ENCODE results near the gene NAA80. TPM values are rescaled to one million over a fixed set of nuclear protein-coding genes. Genes with fewer than 3 reads are reported as not detected.

The NAA80 gene
- total RNA-seq, 1 donor from 2014 or later = 8.5 TPM

DNA sequence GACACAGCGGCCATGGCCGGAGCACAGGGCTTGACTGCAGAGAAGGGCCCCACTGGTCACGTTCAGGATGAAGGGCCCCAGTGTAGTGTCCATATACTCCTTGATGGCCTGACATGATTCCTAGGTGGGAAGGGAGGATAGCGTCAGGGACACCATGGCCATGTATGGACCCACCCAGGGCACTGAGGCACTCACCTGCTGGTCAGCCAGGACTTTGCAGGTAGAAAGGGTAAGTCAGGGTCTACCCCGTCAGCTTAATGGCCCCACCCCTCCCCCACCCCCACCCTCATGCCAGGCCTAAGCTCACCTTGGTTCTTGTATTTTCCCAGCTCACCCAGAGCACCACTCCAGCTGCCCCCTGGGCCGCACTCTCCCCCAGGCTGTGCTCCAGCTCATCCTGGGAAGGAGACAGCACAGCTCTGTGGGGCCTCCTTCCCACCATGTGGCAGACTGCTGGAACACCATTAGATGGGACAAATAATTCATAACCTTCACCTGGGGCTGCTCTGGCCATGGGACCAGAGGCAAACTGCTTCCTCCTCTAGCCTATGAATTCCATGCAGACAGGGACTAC lies 1.6 kb upstream of the NAA80 start:
- no peak for DNase-seq (ENCODE audit: low read depth)
- Histone ChIP-seq H3K27me3 (ENCODE audit: control insufficient read depth, insufficient read depth, low read length) (no peaks in the 10 kb centered on the region), H3K4me3 (ENCODE audit: low read depth, low read length) (no peak overlapping the region), H3K36me3 (ENCODE audit: control insufficient read depth, insufficient read depth, low read length) (no peaks in the 10 kb centered on the region)
- TF ChIP-seq, protein P1, sequence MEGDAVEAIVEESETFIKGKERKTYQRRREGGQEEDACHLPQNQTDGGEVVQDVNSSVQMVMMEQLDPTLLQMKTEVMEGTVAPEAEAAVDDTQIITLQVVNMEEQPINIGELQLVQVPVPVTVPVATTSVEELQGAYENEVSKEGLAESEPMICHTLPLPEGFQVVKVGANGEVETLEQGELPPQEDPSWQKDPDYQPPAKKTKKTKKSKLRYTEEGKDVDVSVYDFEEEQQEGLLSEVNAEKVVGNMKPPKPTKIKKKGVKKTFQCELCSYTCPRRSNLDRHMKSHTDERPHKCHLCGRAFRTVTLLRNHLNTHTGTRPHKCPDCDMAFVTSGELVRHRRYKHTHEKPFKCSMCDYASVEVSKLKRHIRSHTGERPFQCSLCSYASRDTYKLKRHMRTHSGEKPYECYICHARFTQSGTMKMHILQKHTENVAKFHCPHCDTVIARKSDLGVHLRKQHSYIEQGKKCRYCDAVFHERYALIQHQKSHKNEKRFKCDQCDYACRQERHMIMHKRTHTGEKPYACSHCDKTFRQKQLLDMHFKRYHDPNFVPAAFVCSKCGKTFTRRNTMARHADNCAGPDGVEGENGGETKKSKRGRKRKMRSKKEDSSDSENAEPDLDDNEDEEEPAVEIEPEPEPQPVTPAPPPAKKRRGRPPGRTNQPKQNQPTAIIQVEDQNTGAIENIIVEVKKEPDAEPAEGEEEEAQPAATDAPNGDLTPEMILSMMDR (IDR thresholded peaks at IDR 0.05; ENCODE audit: insufficient read depth, low read length, poor library complexity, severe bottlenecking) = no peak

GRCh38 chr3:50299929-50300680 lies 900 bp upstream of the NAA80 start:
- H3K4me3 ChIP-seq (ENCODE audit: low read depth, low read length) = peak overlapping the region; percentile 41
- TF ChIP-seq, protein P1 (IDR thresholded peaks at IDR 0.05; ENCODE audit: insufficient read depth, low read length, poor library complexity, severe bottlenecking) = no peak
- DNase-seq (ENCODE audit: low read depth) = no peak

GRCh38 chr3:50299638-50299928 lies 378 bp upstream of the NAA80 start:
- peak overlapping the region; percentile 41 for H3K4me3 ChIP-seq (ENCODE audit: low read depth, low read length)
- no peaks in the 10 kb centered on the region for H3K27me3 ChIP-seq (ENCODE audit: control insufficient read depth, insufficient read depth, low read length)
- no peaks in the 10 kb centered on the region for H3K36me3 ChIP-seq (ENCODE audit: control insufficient read depth, insufficient read depth, low read length)
- no peak for DNase-seq (ENCODE audit: low read depth)
- TF ChIP-seq, protein P1 (IDR thresholded peaks at IDR 0.05; ENCODE audit: insufficient read depth, low read length, poor library complexity, severe bottlenecking) = no peak

More at GRCh38 chr3:50299929-50300680, 900 bp upstream of the NAA80 start:
- Histone ChIP-seq H3K27me3 (ENCODE audit: control insufficient read depth, insufficient read depth, low read length) (no peaks in the 10 kb centered on the region), H3K36me3 (ENCODE audit: control insufficient read depth, insufficient read depth, low read length) (no peaks in the 10 kb centered on the region)

DNA sequence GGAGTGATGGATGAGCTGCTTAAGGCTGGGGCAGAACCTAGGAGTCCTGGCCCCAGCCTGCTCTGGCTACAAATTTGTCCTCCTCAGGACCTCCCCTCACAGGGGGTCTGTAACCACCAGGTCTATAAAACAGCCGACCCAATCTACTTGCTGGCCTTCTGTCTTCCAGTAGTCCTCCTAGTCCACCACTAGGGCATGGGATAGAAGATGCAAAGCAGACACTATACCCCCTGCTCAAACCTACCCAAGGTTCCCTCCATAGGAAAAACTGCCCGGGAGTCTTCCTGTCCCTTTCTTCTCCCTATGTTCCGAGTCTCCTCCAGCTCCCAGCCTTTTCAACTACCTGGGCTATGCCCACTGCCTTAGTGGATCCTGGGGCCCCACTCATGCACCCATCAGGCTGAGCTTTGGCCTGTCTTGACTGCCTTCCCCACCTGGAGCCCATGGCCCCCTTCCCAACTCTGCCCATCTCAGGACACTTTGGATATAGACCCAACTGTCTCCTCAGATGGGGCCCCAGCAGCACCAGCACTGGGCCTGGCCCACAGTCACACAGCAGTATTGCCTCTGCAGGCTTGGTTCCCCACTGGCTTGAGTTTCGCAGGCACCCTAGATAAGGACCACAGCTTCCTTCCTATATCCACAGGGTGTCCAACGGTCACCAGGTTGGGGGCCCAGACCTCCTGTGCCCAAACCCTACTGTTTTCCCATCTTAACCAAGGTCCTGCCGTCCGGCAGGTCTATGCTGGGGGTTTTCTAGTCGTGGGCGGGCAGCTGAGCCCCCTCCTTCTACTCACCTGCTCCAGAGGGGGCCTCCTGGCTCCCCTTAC lies 1.1 kb downstream of the NAA80 start:
- TF ChIP-seq, protein P1 (IDR thresholded peaks at IDR 0.05; ENCODE audit: insufficient read depth, low read length, poor library complexity, severe bottlenecking) = peak; percentile 22
- H3K36me3 ChIP-seq (ENCODE audit: control insufficient read depth, insufficient read depth, low read length) = no peaks in the 10 kb centered on the region
- DNase-seq (ENCODE audit: low read depth) = no peak
- H3K27me3 ChIP-seq (ENCODE audit: control insufficient read depth, insufficient read depth, low read length) = no peaks in the 10 kb centered on the region
- peak overlapping the region; percentile 94 for H3K4me3 ChIP-seq (ENCODE audit: low read depth, low read length)

GRCh38 chr3:50297384-50297775 lies 1.8 kb downstream of the NAA80 start:
- Histone ChIP-seq H3K27me3 (ENCODE audit: control insufficient read depth, insufficient read depth, low read length) (no peaks in the 10 kb centered on the region), H3K4me3 (ENCODE audit: low read depth, low read length) (no peak overlapping the region), H3K36me3 (ENCODE audit: control insufficient read depth, insufficient read depth, low read length) (no peaks in the 10 kb centered on the region)
- TF ChIP-seq, protein P1 (IDR thresholded peaks at IDR 0.05; ENCODE audit: insufficient read depth, low read length, poor library complexity, severe bottlenecking) = no peak
- DNase-seq (ENCODE audit: low read depth) = no peak
